Ascending aorta (tissue), 2 donors: Measurements from ENCODE around the gene CKAP5. TPM values are rescaled to one million over a fixed set of nuclear protein-coding genes. Genes with fewer than 3 reads are reported as not detected.
"Not testable (repeated sequence)": the region's sequence is repeated elsewhere in the genome, so short reads cannot be mapped to it uniquely, and the experiment has no call there.

Source experiments
- DNase-seq, 2 donors: peaks; one replicate each; pipeline ENCODE4 v3.0.0-alpha.2; 2019; ENCODE audit warnings: low spot score in 2 of 2
- H3K27ac ChIP-seq, 2 donors: fragments of 200-600 bp; sonication (generic); one replicate each; pipeline ENCODE4 v1.5.1; 2016 to 2017; ENCODE audit warnings: mild to moderate bottlenecking in 1 of 2
- H3K27me3 ChIP-seq: fragments of 200-600 bp; sonication (generic); one replicate; pipeline ENCODE4 v1.5.1; 2017
- H3K36me3 ChIP-seq, 2 donors: fragments of 200-600 bp; sonication (generic); one replicate each; pipeline ENCODE4 v1.5.1; 2016
- H3K4me1 ChIP-seq, 2 donors: fragments of 200-600 bp; sonication (generic); one replicate each; pipeline ENCODE4 v1.5.1; 2016 to 2017; ENCODE audit warnings: mild to moderate bottlenecking in 1 of 2
- H3K4me3 ChIP-seq, 2 donors: fragments of 200-600 bp; sonication (generic); one replicate each; pipeline ENCODE4 v1.5.1; 2016 to 2017; ENCODE audit warnings: mild to moderate bottlenecking in 1 of 2
- H3K9me3 ChIP-seq, 2 donors: fragments of 200-600 bp; sonication (generic); one replicate each; pipeline ENCODE4 v1.5.1; 2016
- intact Hi-C: fragments of 100-400 bp; cut with DNase I; formaldehyde crosslinking; loops from one replicate; pipeline ENCODE4 v1.15.1; 2023
- total RNA-seq: library from RNA; depleted of rRNA; stranded (reverse); fragments of >200 nt; gene quantifications from one replicate; pipeline ENCODE4 v1.1.0, GENCODE V29; 2016
- TF ChIP-seq, protein P1 (sequence below), 3 experiments: fragments of 200-600 bp in 2 of 3; fragments of 450-650 bp in 1 of 3; sonication (generic) in 2 of 3; IDR thresholded peaks; one replicate each; pipeline ENCODE4 v1.5.1; 2016 to 2019; ENCODE audit warnings: antibody characterized with exemption in 3 of 3, mild to moderate bottlenecking in 1 of 3, moderate library complexity in 1 of 3

CKAP5 gene
- total RNA-seq, 1 donor from 2014 or later: 13.5 TPM

DNA sequence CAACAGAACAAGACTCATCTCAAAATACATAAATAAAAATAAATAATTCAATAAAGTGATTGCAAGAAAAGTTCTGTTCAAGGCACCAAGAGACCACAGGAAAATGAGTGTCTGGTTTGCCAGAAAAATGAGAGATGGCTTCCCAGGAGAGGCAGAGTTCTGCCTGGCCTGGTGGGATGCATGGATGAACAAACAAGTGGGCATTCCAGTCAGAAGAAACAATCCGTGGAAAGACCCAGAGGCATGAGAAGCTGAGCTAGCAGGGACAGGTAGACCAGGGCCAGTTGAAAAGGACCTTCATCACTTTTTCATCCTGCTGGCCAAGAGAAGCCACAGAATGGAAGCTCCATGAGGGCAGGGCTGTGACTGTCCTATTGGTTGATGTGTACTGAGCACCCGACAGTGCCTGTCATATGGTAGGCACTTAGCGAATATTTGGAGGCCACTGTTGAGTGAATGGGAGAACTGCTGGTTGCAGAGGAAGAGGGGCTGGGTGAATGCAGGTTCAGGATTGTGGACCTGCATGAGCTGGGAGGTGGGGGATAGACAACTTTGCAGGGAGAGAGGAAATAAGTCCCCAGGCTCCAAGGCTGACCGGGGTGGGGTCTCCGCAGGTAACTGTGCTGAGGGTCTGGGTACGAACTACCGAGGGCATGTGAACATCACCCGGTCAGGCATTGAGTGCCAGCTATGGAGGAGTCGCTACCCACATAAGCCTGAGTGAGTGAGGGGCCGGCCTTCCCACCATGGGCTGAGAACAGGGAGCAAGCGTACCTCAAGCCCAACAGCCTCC lies 123.3 kb downstream of the CKAP5 start:
- no peak overlapping the region for H3K27ac ChIP-seq
- TF ChIP-seq, protein P1, sequence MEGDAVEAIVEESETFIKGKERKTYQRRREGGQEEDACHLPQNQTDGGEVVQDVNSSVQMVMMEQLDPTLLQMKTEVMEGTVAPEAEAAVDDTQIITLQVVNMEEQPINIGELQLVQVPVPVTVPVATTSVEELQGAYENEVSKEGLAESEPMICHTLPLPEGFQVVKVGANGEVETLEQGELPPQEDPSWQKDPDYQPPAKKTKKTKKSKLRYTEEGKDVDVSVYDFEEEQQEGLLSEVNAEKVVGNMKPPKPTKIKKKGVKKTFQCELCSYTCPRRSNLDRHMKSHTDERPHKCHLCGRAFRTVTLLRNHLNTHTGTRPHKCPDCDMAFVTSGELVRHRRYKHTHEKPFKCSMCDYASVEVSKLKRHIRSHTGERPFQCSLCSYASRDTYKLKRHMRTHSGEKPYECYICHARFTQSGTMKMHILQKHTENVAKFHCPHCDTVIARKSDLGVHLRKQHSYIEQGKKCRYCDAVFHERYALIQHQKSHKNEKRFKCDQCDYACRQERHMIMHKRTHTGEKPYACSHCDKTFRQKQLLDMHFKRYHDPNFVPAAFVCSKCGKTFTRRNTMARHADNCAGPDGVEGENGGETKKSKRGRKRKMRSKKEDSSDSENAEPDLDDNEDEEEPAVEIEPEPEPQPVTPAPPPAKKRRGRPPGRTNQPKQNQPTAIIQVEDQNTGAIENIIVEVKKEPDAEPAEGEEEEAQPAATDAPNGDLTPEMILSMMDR (IDR thresholded peaks at IDR 0.05): no peak
- intact Hi-C loops: no loop called here

DNA sequence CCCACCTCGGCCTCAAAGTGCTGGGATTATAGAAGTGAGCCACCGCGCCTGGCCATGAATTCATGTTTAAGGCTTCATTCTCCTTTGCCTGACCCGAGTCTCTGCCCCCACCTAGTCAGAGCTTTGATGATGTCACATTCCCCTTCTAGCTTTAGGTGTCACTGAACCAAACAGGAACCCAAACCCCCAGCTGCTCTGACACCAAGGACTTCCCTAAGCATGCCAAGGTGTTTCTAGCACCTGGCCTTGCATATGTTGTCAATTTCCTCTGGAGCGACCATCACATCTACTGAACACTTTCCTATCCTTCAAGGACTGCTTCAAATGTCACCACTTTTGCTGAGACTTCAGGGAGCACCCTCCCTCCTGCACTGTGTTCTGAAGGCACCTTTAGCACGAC lies 124.8 kb downstream of the CKAP5 start:
- DNase-seq: no peak
- Histone ChIP-seq H3K4me3 (no peak overlapping the region), H3K9me3 (no peaks in the 10 kb centered on the region), H3K4me1 (peaks cover 0 to 4% of the 10 kb centered on the region in 2 donors), H3K36me3 (no peaks in the 10 kb centered on the region), H3K27ac (no peak overlapping the region), H3K27me3 (no peaks in the 10 kb centered on the region)
- intact Hi-C loops: no loop called here
- TF ChIP-seq, protein P1 (IDR thresholded peaks at IDR 0.05): no peak

More for the DNA sequence above, 123.3 kb downstream of the CKAP5 start:
- peaks cover 0 to 4% of the 10 kb centered on the region in 2 donors for H3K4me1 ChIP-seq
- no peak for DNase-seq
- no peak overlapping the region for H3K4me3 ChIP-seq
- no peaks in the 10 kb centered on the region for H3K27me3 ChIP-seq
- H3K9me3 ChIP-seq: no peaks in the 10 kb centered on the region
- no peaks in the 10 kb centered on the region for H3K36me3 ChIP-seq

DNA sequence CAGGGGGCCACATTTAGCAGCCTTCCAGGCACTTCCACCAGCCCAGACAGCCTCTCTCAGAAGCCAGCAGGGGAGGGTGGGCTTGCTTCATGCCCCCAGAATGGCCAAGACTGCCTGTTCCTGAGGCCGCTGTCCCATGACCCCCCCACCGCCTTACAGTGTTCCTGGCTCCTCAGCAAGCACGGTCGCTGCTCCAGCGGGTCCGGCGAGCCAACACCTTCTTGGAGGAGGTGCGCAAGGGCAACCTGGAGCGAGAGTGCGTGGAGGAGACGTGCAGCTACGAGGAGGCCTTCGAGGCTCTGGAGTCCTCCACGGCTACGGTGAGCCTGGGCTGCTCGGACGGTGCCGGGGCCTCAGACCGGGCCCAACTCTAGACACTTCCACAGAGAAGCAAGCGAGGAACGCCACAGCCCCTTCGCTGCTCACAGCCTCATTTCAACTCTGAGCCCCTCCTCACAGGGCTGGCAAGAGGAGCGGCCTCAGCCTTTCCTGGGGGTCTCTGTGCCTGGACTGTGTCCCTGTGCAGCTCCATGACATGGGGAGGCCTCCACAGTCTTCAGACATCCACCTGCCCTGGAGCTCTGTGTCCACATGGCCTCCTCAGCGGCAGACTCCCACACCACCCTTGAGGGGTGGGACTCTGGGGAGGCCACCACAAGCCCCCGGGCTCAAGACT lies 126.4 kb downstream of the CKAP5 start:
- intact Hi-C loops: no loop called here

DNA sequence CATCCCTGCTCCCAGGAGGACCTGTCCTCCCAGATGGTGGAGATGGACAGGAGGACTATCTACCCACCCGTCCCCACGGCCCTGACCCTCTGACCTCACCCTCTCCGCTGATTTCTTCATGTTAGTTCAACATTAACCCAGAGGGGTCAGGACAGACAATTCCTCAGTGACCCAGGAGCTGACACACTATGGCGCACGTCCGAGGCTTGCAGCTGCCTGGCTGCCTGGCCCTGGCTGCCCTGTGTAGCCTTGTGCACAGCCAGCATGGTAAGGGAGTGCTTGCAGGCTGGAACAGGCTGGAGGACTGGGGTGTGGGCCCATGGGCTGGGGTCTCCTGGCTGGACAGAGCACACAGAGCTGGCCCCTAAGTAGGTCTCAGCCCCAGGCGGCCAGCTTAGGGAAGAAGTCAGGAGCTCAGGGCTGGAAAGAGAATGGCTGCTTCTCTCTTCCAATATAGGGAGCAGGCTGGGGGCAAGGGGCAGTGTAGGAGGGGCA lies 127.0 kb downstream of the CKAP5 start, which contains the start of gene F2:
F2 (plus strand) TSS at position 166 of the 495 bp plus-strand sequence; CDS start at position 189, 23 bp downstream.
- no peak for DNase-seq
- no peaks in the 10 kb centered on the region for H3K9me3 ChIP-seq
- no peak within 1 kb of the TSS for H3K4me3 ChIP-seq
- H3K27me3 ChIP-seq: no peaks in the 10 kb centered on the region
- peaks cover 0 to 12% of the 10 kb centered on the region in 2 donors for H3K4me1 ChIP-seq
- TF ChIP-seq, protein P1 (IDR thresholded peaks at IDR 0.05): no peak
- intact Hi-C loops: no loop called here
- H3K27ac ChIP-seq: no peak within 1 kb of the TSS
- H3K36me3 ChIP-seq: no peaks in the 10 kb centered on the region

More for the DNA sequence above, 126.4 kb downstream of the CKAP5 start:
- Histone ChIP-seq H3K4me3 (no peak overlapping the region), H3K36me3 (no peaks in the 10 kb centered on the region), H3K9me3 (no peaks in the 10 kb centered on the region), H3K27me3 (no peaks in the 10 kb centered on the region), H3K4me1 (peaks cover 0 to 10% of the 10 kb centered on the region in 2 donors), H3K27ac (no peak overlapping the region)
- TF ChIP-seq, protein P1 (IDR thresholded peaks at IDR 0.05): no peak
- DNase-seq: no peak

DNA sequence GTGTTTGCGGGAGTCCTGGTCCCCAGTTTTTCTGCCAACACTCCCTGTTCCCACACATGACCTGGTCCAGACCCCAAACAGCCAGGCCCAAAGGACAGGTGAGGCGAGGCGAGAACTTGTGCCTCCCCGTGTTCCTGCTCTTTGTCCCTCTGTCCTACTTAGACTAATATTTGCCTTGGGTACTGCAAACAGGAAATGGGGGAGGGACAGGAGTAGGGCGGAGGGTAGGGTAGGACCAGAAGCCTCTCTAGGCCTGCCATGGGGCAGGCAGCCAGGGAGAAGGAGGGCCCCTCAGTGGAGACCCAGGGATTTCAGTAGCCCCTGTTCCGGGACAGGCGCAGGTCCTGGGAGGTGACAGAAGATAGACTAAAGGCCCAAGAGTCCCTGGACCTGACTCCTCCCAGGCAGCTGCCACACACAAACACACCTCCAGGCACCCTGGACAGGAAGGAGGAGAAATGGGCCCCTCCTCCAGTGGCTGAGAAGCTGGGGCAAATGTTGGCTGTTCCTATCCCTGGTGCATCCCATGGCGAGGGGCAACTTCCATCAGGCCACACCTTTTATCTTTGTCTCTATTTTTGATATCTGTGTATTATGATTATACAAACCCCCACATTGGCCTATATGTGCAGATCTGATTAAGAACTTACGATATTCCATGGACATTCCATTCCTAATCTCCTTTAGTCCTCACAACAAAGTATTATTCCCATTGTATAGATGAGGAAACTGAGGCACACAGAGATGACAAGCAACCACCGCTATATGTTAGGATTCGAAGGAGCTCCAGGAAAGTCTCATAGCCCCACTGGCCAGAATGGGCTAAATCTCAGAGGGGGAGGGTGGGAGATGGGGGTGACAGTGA lies 127.7 kb downstream of the CKAP5 start:
- no peaks in the 10 kb centered on the region for H3K27me3 ChIP-seq
- H3K36me3 ChIP-seq: no peaks in the 10 kb centered on the region
- peaks cover 1 to 18% of the 10 kb centered on the region in 2 donors for H3K4me1 ChIP-seq
- H3K4me3 ChIP-seq: no peak overlapping the region
- TF ChIP-seq, protein P1 (IDR thresholded peaks at IDR 0.05): no peak
- no peaks in the 10 kb centered on the region for H3K9me3 ChIP-seq
- DNase-seq: no peak
- intact Hi-C loops: no loop called here
- no peak overlapping the region for H3K27ac ChIP-seq

DNA sequence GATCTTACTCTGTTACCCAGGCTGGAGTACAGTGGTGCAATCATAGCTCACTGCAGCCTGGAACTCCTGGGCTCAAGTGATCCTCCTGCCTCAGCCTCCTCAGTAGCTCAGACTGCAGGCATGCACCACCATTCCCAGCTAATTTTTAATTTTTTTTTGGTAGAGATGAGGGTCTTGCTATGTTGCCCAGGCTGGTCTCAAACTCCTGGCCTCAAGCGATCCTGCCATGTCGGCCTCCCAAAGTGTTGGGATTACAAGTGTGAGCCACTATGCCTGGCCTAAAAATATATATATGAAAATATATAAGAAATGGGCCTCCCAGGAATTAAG lies 128.3 kb downstream of the CKAP5 start:
- intact Hi-C loops, DNase-seq: not testable (repeated sequence)

More for the DNA sequence above, 128.3 kb downstream of the CKAP5 start:
- H3K9me3 ChIP-seq, H3K36me3 ChIP-seq, H3K4me3 ChIP-seq, H3K27ac ChIP-seq, H3K27me3 ChIP-seq: not testable (repeated sequence)
- H3K4me1 ChIP-seq: peaks cover 5 to 20% of the 10 kb centered on the region in 2 donors
